ENCODE data around the gene SPTLC3. TPM values are rescaled to one million over a fixed set of nuclear protein-coding genes. Genes with fewer than 3 reads are reported as not detected.

The SPTLC3 gene
- polyA plus RNA-seq, 1 of the 3 experiments (the other 2 are of a cell fraction), result 0.02 TPM

DNA sequence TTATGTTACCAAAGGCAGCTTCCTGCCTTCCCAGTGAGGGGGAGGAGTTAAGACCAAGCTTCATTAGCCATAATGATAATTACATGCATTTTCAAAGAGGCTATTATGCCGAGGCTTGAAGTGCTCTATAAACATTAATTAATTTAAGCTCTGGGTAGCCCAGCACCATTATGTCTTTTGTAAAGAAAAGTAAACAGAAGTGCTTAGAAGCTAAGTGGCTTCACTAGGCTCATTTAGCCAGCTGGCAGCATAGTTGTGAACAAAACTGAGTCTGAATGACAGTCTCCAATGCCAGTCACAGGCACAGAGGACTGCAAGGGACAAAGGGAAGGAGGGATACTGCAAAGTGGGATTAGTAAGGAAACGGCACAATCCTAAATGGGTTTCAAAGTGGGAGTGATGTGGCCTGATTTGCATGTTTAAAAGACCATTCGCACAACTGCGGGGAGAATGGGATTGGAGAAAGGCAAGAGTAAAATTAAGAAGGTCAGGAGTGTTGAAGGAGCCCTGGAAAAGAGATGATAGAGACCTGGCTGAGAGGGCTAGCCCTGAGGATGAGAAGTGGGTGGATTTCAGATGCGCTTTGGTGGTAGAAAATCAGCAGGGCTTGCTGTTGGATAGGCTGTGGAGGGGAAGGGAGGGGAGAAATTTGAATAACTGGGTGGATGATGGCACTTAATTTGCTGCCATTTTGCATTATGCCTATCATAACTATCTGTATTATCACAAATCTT is 192.2 kb downstream of the SPTLC3 start:
- no peak overlapping the region for H3K27ac ChIP-seq (ENCODE audit: low read depth in 2 of 2, low read length in 1 of 2)
- H3K4me2 ChIP-seq, result no peak overlapping the region
- no peak overlapping the region for H2AFZ ChIP-seq (ENCODE audit: low read depth)
- CTCF ChIA-PET, result no interaction called here
- 34% methylated on average over 5 of the region's 5 CpGs for WGBS (ENCODE audit: low lambda C conversion rate)
- POLR2A ChIA-PET, result no interaction called here
- TF ChIP-seq RFX5 (IDR thresholded peaks at IDR 0.05; ENCODE audit: low read length) (no peak), MEF2A (IDR thresholded peaks at IDR 0.05; ENCODE audit: borderline replicate concordance, low read depth) (no peak), YY1 (IDR thresholded peaks at IDR 0.05; ENCODE audit: low read depth) (no peak), TCF12 (IDR thresholded peaks at IDR 0.05) (no peak), POLR2AphosphoS5 (IDR thresholded peaks at IDR 0.05; ENCODE audit: low read depth, low read length) (no peak), ELF1 (IDR thresholded peaks at IDR 0.05) (no peak), CHD2 (IDR thresholded peaks at IDR 0.05; ENCODE audit: low read length, partially characterized antibody) (no peak)
- H3K4me3 ChIP-seq (ENCODE audit: low read depth in 2 of 2, low read length in 1 of 2), result no peak overlapping the region
- H3K4me1 ChIP-seq (ENCODE audit: control insufficient read depth in 1 of 2, insufficient read depth in 2 of 2, low read depth in 1 of 2, low read length in 1 of 2), result no peaks in the 10 kb centered on the region
- H3K79me2 ChIP-seq (ENCODE audit: insufficient read depth), result no peaks in the 10 kb centered on the region
- H3K9ac ChIP-seq, result no peak overlapping the region
- H3K9me3 ChIP-seq, result no peaks in the 10 kb centered on the region
- H3F3A ChIP-seq (replicated peaks; ENCODE audit: insufficient read depth), result no peaks in the 10 kb centered on the region
- no peaks in the 10 kb centered on the region for H3K36me3 ChIP-seq (replicated peaks in 1 of 2; ENCODE audit: control insufficient read depth in 1 of 2, insufficient read depth in 2 of 2, low read length in 1 of 2)
- H4K20me1 ChIP-seq (ENCODE audit: insufficient read depth), result no peaks in the 10 kb centered on the region
- DNase-seq, result no peak
- H3K27me3 ChIP-seq (ENCODE audit: insufficient read depth), result no peaks in the 10 kb centered on the region
- no peaks in the 10 kb centered on the region for H3K9me2 ChIP-seq

DNA sequence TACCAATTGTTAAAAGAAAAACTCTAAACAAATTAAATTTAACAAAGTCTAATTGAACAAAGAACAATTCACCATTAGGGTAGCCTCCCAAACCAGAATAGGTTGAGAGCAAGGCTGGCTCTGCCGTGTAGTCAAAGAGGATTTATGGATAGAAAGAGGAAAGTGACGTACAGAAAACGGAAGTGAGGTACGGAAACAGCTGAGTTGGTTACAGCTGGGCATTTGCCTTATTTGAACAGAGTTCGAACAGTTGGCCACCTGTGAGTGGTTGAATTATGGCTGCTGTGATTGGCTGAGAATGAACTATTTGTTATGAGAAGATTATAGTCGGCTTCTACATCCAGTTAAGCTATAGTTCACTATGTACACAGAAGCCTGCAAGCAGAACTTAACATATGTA is 193.8 kb downstream of the SPTLC3 start:
- Histone ChIP-seq H3K27me3 (ENCODE audit: insufficient read depth) (no peaks in the 10 kb centered on the region), H3K9ac (no peak overlapping the region), H3K79me2 (ENCODE audit: insufficient read depth) (no peaks in the 10 kb centered on the region), H3F3A (replicated peaks; ENCODE audit: insufficient read depth) (no peaks in the 10 kb centered on the region), H3K36me3 (replicated peaks in 1 of 2; ENCODE audit: control insufficient read depth in 1 of 2, insufficient read depth in 2 of 2, low read length in 1 of 2) (no peaks in the 10 kb centered on the region), H3K27ac (ENCODE audit: low read depth in 2 of 2, low read length in 1 of 2) (no peak overlapping the region), H2AFZ (ENCODE audit: low read depth) (no peak overlapping the region), H3K9me3 (no peaks in the 10 kb centered on the region), H4K20me1 (ENCODE audit: insufficient read depth) (no peaks in the 10 kb centered on the region), H3K4me1 (ENCODE audit: control insufficient read depth in 1 of 2, insufficient read depth in 2 of 2, low read depth in 1 of 2, low read length in 1 of 2) (no peaks in the 10 kb centered on the region), H3K9me2 (no peaks in the 10 kb centered on the region), H3K4me2 (no peak overlapping the region), H3K4me3 (ENCODE audit: low read depth in 2 of 2, low read length in 1 of 2) (no peak overlapping the region)
- 50% methylated on average over 6 of the region's 6 CpGs for WGBS (ENCODE audit: low lambda C conversion rate)
- TF ChIP-seq, protein P1, sequence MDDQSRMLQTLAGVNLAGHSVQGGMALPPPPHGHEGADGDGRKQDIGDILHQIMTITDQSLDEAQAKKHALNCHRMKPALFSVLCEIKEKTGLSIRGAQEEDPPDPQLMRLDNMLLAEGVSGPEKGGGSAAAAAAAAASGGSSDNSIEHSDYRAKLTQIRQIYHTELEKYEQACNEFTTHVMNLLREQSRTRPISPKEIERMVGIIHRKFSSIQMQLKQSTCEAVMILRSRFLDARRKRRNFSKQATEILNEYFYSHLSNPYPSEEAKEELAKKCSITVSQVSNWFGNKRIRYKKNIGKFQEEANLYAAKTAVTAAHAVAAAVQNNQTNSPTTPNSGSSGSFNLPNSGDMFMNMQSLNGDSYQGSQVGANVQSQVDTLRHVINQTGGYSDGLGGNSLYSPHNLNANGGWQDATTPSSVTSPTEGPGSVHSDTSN (IDR thresholded peaks at IDR 0.05), result no peak
- TF ChIP-seq RXRA (IDR thresholded peaks at IDR 0.05; ENCODE audit: borderline replicate concordance, low read depth), result no peak
- no peak for TF ChIP-seq POLR2AphosphoS5 (IDR thresholded peaks at IDR 0.05; ENCODE audit: low read depth, low read length)
- no peak for TF ChIP-seq TEAD4 (IDR thresholded peaks at IDR 0.05; ENCODE audit: borderline replicate concordance, insufficient read depth)
- TF ChIP-seq, protein P2, sequence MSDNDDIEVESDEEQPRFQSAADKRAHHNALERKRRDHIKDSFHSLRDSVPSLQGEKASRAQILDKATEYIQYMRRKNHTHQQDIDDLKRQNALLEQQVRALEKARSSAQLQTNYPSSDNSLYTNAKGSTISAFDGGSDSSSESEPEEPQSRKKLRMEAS (IDR thresholded peaks at IDR 0.05; ENCODE audit: low read depth), result no peak
- TF ChIP-seq TCF12 (IDR thresholded peaks at IDR 0.05), result no peak
- TF ChIP-seq FOSL2 (IDR thresholded peaks at IDR 0.05; ENCODE audit: borderline replicate concordance, low read depth), result no peak
- no peak for TF ChIP-seq ELF1 (IDR thresholded peaks at IDR 0.05)
- no peak for TF ChIP-seq RAD21 (IDR thresholded peaks at IDR 0.05; ENCODE audit: low read length)
- no peak for TF ChIP-seq FOXM1 (IDR thresholded peaks at IDR 0.05; ENCODE audit: low read depth)
- POLR2A ChIA-PET, result no interaction called here
- CTCF ChIA-PET, result interaction anchor here (0.6 to 1.7 kb wide), 2 partner anchors 83 to 163 kb away, joined by 3 to 4 read pairs; no protein-coding TSS in a partner anchor
- no peak for DNase-seq

Measured in SK-N-SH (cell line).